H1 (cell line): Measurements from ENCODE around the gene PPP2R3B. TPM values are rescaled to one million over a fixed set of nuclear protein-coding genes. Genes with fewer than 3 reads are reported as not detected.

ENCODE experiments used
- BACH1 ChIP-seq: IDR thresholded peaks from 2 replicates; pipeline ENCODE4 v1.6.1; 2012; ENCODE audit warnings: low read length, improper control_type of control experiment
- CBX8 ChIP-seq: fragments of 300-800, 300-1000 bp; sonication (generic); IDR thresholded peaks from 2 replicates; pipeline ENCODE4 v1.7.1; 2016; ENCODE audit warnings: low read depth, low read length, borderline replicate concordance
- NRF1 ChIP-seq: IDR thresholded peaks from 2 replicates; pipeline ENCODE4 v1.6.1; 2011; ENCODE audit warnings: mild to moderate bottlenecking, low read depth, low read length, improper control_type of control experiment
- POU5F1 ChIP-seq: IDR thresholded peaks from 2 replicates; pipeline ENCODE4 v1.6.1; 2011; ENCODE audit warnings: low read depth, mild to moderate bottlenecking, low read length, moderate library complexity
- RAD21 ChIP-seq, 2 experiments: IDR thresholded peaks in 1 of 2; conservative IDR thresholded peaks in 1 of 2; 2 replicates each; pipeline ENCODE4 v1.6.1; 2011; ENCODE audit warnings: low read depth in 2 of 2, low read length in 2 of 2, improper control_type of control experiment in 1 of 2, inconsistent platforms in 1 of 2, mild to moderate bottlenecking in 1 of 2, moderate library complexity in 1 of 2
- RBBP5 ChIP-seq: IDR thresholded peaks from 2 replicates; pipeline ENCODE4 v1.7.1; 2012; ENCODE audit warnings: low read depth, mild to moderate bottlenecking, inconsistent platforms, low read length, moderate library complexity, borderline replicate concordance
- RXRA ChIP-seq: IDR thresholded peaks from 2 replicates; pipeline ENCODE4 v1.6.1; 2011; ENCODE audit warnings: low read depth, mild to moderate bottlenecking, low read length, moderate library complexity; ENCODE audit not compliant: insufficient read depth
- SIN3A ChIP-seq, 2 experiments: IDR thresholded peaks in 1 of 2; conservative IDR thresholded peaks in 1 of 2; 2 replicates each; pipeline ENCODE4 v1.6.1; 2011 to 2012; ENCODE audit warnings: low read length in 2 of 2, improper control_type of control experiment in 1 of 2, low read depth in 1 of 2, mild to moderate bottlenecking in 1 of 2
- SIRT6 ChIP-seq: IDR thresholded peaks from one replicate; pipeline ENCODE4 v1.7.1; 2012; ENCODE audit warnings: low read length, inconsistent platforms
- ZNF274 ChIP-seq: IDR thresholded peaks from 2 replicates; pipeline ENCODE4 v1.7.0; 2012; ENCODE audit warnings: low read length, borderline replicate concordance; ENCODE audit errors: extremely low read depth
- polyA plus RNA-seq, 7 experiments: library from polyadenylated mRNA; depleted of rRNA in 3 of 7; stranded (reverse) in 5 of 7; unstranded in 2 of 7; fragments of >200 nt in 5 of 7; fragments of 200-250 nt in 2 of 7; gene quantifications; 1 replicate in 5 of 7; 2 replicates in 1 of 7; 4 replicates in 1 of 7; pipeline versions ENCODE4 v1.2.1 to v1.2.3, GENCODE V29; 2011 to 2013; ENCODE audit warnings: missing spikeins in 2 of 7, mixed read lengths in 2 of 7
- total RNA-seq: library from RNA; stranded (reverse); fragmentation: NEBNext Ultra II Directional; extraction: Animal tissue kit (Norgen Biotek cat#: 25700); gene quantifications from 2 replicates; pipeline ENCODE4 v1.2.1, GENCODE V29; 2021
- TF ChIP-seq, protein P1 (sequence below): fragments of 300-600 bp; sonication (generic); IDR thresholded peaks from 2 replicates; pipeline ENCODE4 v1.7.1; 2012; ENCODE audit warnings: low read length, moderate library complexity, mild to moderate bottlenecking, inconsistent platforms; ENCODE audit not compliant: insufficient replicate concordance

PPP2R3B gene
- total and polyA plus RNA-seq, 2 of the 8 experiments (the other 6 are each of a cell fraction or from before 2014, with no cell fraction given): 47.6 to 86.7 TPM

DNA sequence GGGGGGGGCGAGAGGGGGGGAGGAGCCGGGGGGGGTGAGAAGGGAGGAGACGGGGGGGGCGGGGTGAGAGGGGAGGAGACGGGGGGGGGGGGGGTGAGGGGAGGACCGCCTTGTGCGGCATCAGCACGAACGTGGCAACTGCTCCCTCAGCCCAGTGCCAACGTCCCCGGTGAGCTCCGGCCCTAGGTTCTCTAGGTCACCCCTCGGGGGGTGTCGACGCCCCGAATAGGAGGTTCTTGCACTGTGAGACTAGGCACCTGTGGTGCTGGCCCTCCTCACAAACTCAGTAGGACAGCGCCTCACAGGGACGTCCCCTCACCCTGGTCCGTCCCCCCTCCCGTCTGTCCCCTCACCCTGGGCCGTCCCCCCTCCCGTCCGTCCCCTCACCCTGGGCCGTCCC is 46.6 kb downstream of the PPP2R3B start (continued):
- TF ChIP-seq, protein P1, sequence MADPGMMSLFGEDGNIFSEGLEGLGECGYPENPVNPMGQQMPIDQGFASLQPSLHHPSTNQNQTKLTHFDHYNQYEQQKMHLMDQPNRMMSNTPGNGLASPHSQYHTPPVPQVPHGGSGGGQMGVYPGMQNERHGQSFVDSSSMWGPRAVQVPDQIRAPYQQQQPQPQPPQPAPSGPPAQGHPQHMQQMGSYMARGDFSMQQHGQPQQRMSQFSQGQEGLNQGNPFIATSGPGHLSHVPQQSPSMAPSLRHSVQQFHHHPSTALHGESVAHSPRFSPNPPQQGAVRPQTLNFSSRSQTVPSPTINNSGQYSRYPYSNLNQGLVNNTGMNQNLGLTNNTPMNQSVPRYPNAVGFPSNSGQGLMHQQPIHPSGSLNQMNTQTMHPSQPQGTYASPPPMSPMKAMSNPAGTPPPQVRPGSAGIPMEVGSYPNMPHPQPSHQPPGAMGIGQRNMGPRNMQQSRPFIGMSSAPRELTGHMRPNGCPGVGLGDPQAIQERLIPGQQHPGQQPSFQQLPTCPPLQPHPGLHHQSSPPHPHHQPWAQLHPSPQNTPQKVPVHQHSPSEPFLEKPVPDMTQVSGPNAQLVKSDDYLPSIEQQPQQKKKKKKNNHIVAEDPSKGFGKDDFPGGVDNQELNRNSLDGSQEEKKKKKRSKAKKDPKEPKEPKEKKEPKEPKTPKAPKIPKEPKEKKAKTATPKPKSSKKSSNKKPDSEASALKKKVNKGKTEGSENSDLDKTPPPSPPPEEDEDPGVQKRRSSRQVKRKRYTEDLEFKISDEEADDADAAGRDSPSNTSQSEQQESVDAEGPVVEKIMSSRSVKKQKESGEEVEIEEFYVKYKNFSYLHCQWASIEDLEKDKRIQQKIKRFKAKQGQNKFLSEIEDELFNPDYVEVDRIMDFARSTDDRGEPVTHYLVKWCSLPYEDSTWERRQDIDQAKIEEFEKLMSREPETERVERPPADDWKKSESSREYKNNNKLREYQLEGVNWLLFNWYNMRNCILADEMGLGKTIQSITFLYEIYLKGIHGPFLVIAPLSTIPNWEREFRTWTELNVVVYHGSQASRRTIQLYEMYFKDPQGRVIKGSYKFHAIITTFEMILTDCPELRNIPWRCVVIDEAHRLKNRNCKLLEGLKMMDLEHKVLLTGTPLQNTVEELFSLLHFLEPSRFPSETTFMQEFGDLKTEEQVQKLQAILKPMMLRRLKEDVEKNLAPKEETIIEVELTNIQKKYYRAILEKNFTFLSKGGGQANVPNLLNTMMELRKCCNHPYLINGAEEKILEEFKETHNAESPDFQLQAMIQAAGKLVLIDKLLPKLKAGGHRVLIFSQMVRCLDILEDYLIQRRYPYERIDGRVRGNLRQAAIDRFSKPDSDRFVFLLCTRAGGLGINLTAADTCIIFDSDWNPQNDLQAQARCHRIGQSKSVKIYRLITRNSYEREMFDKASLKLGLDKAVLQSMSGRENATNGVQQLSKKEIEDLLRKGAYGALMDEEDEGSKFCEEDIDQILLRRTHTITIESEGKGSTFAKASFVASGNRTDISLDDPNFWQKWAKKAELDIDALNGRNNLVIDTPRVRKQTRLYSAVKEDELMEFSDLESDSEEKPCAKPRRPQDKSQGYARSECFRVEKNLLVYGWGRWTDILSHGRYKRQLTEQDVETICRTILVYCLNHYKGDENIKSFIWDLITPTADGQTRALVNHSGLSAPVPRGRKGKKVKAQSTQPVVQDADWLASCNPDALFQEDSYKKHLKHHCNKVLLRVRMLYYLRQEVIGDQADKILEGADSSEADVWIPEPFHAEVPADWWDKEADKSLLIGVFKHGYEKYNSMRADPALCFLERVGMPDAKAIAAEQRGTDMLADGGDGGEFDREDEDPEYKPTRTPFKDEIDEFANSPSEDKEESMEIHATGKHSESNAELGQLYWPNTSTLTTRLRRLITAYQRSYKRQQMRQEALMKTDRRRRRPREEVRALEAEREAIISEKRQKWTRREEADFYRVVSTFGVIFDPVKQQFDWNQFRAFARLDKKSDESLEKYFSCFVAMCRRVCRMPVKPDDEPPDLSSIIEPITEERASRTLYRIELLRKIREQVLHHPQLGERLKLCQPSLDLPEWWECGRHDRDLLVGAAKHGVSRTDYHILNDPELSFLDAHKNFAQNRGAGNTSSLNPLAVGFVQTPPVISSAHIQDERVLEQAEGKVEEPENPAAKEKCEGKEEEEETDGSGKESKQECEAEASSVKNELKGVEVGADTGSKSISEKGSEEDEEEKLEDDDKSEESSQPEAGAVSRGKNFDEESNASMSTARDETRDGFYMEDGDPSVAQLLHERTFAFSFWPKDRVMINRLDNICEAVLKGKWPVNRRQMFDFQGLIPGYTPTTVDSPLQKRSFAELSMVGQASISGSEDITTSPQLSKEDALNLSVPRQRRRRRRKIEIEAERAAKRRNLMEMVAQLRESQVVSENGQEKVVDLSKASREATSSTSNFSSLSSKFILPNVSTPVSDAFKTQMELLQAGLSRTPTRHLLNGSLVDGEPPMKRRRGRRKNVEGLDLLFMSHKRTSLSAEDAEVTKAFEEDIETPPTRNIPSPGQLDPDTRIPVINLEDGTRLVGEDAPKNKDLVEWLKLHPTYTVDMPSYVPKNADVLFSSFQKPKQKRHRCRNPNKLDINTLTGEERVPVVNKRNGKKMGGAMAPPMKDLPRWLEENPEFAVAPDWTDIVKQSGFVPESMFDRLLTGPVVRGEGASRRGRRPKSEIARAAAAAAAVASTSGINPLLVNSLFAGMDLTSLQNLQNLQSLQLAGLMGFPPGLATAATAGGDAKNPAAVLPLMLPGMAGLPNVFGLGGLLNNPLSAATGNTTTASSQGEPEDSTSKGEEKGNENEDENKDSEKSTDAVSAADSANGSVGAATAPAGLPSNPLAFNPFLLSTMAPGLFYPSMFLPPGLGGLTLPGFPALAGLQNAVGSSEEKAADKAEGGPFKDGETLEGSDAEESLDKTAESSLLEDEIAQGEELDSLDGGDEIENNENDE: no peak
- no peak for TF ChIP-seq CBX8
- TF ChIP-seq RAD21 (IDR thresholded peaks at IDR 0.05 in 1 of 2, conservative IDR thresholded peaks at IDR 0.05 in 1 of 2; ENCODE audit: low read depth in 2 of 2, low read length in 2 of 2): no peak
- no peak for TF ChIP-seq NRF1
- TF ChIP-seq BACH1: no peak
- TF ChIP-seq SIRT6: no peak
- no peak for TF ChIP-seq SIN3A (conservative IDR thresholded peaks at IDR 0.05 in 1 of 2, IDR thresholded peaks at IDR 0.05 in 1 of 2; ENCODE audit: low read depth in 1 of 2, low read length in 2 of 2)
- no peak for TF ChIP-seq RBBP5
- TF ChIP-seq ZNF274: no peak
- TF ChIP-seq POU5F1: no peak
- no peak for TF ChIP-seq RXRA
